GM19035 (cell line): ENCODE results near the gene CTDSPL.

Experiments
- ATAC-seq: cut with Tn5 transposase; IDR thresholded peaks from one replicate; pipeline ENCODE4 v1.9.1; 2021; ENCODE audit not compliant: unreplicated experiment

CTDSPL gene

DNA sequence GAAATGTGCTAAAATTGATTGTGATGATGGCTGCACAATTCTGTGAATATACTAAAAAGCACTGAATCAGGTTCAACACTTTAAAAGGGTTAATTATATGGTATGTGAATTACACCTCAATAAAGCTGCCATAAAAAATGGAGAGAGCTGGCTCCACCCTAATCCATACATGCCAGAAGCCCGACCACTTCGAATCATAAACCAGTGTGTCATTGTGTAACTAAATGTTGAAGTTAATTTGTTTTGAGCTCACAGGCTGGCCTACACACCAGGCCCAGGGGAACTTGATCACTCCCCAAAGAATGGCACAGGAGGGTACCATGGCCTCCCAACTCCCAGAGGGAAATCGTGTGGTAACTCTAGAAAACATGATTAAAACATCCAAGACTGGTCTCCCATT is 153.8 kb downstream of the CTDSPL start:
- ATAC-seq, result no peak

DNA sequence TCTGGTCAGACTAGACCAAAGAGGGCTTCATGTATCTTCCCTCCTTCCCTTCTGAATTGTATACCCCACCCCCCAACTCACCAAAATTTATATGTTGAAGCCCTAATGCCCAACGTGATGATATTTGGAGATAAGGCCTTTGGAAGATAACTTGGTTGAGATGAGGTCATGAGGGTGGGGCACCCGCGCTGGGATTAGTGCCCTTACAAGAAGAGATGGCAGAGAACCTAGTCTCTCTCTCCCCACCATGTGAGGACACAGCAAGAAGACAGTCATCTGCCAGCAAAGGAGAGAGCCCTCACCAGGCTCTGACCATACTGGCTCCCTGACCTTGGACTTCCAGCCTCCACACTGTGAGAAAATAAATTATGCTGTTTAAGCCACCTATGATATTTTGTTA is 154.3 kb downstream of the CTDSPL start:
- ATAC-seq, result no peak

DNA sequence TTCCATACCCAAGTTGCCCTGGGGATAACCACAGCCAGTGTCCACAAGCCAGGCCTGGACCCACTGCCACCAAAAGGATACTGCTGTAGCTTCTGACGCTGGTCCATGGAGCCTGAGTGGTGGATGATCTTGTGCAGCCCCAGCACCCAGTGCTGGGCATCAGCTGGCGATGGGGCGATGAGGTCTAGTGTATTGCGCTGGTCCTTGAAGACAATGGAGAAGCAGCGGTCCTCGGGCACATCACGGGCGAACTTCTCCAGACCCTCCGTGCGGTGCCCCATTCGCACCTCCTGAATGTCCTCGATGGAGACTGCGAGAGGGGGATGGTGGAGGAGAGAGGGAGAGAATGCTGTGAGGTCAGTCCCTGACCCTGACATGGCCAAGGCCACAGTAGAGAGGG is 154.7 kb downstream of the CTDSPL start:
- ATAC-seq, result no peak

DNA sequence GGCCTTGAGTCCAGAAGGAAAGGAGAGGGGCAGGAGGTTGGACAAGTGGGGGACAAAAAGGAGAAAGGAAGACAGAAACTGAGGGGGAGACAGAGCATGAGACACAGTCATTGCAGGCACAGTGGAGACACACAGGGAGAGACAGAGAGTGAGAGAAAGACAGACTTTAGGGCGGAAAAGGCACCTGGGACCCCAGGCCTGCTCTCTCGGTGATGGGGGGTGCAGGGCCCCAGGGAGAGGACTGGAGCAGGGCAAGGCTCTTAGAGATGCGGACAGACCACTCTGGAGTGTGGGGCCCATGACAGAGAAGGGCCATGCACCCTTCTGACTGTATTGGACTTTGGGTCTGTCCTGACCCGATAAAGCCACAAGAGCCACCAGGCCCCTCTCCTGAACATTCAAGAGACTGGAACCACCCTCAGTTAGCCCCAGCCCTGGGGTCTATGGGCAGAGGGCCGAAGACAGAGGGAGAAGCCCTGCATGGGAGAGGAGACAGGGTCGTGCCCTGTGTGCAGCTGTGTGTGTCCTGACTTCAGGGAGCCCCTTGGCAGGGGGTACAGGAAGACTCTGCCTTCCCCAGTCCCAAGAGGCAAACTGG is 155.3 kb downstream of the CTDSPL start:
- no peak for ATAC-seq

DNA sequence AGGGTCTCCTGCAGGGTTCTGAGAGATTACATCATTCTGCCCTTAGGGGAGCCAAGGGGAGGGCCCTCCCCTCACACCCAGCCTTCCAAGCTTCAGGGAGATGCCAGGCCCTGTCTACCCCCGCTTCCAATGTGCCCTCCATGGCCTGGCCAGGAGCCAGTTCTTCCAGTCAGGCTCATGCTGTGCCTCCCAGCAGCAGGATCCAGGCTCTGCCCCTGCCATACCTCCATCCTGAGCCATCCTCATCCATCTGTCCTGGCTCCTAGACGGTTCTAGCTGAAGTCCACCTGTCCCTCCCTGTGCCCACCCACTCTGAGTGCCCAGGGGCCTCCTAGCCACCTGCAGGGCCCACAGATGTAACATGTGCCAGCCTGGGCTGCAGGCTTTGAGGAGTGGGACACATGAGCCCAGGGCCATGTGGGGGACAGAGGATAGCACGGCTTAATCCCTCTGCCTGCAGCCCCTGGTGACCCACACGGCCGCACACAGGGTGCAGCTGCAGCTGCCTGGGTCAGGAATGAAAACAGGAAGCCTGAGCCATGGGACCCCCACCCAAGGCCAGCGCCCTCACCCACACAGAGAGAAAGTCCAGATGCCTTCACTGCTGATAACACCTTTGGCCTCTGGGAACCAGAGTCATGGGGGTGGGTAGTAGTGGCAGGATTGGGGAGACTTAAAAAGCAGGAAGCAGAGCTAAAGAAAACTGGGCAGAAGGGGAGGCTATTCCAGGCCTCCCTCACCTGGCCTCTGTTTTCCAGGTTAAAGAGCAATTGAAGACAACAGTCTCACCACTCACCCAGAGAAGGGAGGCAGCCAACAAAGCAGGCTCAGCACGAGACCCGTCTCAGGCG is 156.0 kb downstream of the CTDSPL start:
- ATAC-seq, result no peak

DNA sequence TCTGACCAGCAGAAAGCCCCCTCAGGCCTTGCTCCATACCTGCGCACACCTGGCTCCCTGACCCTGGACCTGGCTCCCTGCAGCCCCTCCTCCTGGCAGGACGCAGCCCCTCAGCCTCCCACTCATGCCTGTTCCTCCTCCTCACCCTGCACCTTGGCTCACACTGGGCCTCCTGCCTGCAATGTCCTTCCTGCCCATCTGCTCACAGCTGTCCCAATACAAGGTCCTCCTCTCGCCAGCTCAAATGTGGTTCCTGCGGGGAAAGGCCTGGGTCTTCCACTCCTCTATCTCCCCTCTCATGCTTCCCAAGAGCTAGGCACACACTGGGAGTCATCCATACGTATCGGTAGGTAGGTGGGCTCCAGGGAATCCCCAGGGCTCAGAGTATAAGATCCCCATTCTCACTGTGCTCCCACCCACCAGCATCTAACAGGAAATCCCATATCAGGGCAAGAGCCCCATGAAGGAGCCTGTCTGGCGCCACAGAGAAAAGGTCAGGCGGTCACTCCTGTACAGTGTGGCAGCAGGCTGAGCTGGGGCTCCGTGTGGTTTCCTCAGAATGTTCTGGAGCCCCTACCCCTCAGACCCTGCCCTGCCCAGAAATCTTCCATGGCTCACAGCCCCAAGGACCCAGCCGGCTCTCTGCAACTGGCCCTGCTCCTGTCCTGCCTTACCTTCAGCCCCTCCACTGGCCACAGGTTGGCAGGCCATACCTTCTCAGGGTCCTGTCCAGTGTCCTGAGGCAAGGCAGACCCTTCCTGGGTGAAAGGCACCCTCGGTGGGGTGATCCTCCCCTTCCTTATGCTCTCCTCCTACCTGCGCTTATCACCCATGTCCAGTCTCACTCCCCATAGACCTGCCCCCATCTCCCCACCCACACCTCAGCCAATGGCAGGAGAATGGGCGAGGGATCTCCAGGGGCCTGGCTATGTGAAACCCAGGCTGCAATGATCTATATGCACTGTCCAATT is 156.9 kb downstream of the CTDSPL start:
- ATAC-seq, result no peak

DNA sequence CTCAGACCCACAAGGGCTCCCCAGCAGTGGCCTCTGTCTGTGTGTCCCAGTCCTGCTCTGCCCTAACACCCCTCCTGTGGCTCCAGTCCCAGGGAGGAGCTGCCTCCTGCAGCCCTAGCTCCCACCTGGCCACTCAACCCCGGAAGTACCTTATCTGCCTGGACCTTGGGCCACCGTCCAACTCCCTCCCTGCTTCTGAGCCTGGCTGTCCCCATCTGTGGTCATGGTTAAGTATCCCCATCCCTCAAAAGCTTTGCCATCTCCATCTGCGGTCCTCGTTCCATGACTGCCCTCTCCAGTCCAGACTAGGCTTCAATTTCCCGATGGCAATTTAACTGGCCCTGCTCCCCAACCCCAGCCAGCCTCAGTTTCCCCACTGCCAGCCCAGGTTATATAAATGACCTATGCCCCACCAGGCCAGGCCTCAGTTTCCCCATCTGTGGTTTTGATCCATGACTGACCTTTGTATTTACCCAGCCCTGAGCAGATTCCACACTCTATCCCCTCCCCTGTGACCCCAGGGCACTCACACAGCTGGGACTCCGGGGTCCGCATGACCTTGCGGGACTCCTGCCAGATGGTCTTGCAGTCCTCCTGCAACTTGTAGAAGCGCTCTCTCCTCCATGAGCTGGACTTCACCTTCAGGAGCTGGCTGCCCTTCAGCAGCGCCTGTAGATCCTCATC is 158.1 kb downstream of the CTDSPL start:
- ATAC-seq, result no peak

DNA sequence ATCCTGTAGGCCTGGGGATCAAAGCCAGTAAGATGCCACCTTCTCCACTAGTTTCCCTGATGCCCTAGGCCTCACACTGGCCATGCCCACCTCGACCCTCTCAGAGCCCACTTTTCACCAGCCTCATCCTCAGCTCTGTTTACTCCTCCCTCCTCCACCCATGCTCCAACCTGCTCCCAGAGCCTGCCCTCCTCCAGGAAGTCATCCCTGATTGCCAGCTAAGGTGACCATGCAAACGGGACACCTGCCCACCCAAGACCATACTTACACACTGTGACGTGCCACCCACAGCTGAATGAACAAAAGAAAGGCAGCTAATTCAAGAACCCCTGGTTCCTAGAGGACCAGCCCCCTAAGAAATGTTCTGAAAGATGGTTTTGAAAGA is 158.7 kb downstream of the CTDSPL start:
- no peak for ATAC-seq

DNA sequence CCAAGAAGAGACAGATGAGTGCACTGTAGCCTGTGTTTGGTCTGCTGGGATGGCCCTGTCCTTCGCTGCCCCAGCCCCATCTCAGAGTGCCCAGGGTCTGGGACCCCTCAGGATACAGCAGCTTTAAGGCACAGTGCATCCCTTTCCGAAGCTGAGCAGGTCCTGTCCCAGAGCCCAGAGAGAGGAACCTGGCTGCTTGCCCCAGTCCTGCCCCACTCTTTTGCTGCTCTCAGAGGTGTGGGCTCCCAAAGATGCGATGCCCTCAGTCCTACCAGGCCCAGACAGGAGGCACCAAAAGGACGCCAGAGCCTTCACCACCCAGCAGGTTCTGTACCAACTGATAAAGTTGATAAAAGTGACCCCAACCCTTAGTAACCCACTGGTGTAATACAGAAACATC is 159.5 kb downstream of the CTDSPL start:
- no peak for ATAC-seq

DNA sequence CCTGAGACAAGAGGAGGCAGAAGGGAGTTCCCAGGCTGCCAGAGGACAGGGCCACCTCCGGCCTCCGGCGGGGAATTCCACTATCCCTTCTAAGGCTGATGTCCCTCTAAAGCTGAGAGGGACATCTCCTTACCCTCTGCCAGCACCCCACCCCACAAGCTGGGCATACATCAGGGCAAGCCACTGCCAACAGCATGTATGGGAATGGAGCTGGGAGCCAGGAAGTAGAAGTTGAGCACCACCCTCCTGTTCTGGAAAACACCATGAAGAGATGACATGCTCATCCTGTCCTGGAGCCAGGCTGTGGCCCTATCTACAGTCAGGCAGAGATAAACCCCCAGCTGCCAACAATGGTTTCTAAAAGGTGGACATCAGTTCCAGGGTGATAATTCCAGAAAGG is 160.6 kb downstream of the CTDSPL start:
- no peak for ATAC-seq

DNA sequence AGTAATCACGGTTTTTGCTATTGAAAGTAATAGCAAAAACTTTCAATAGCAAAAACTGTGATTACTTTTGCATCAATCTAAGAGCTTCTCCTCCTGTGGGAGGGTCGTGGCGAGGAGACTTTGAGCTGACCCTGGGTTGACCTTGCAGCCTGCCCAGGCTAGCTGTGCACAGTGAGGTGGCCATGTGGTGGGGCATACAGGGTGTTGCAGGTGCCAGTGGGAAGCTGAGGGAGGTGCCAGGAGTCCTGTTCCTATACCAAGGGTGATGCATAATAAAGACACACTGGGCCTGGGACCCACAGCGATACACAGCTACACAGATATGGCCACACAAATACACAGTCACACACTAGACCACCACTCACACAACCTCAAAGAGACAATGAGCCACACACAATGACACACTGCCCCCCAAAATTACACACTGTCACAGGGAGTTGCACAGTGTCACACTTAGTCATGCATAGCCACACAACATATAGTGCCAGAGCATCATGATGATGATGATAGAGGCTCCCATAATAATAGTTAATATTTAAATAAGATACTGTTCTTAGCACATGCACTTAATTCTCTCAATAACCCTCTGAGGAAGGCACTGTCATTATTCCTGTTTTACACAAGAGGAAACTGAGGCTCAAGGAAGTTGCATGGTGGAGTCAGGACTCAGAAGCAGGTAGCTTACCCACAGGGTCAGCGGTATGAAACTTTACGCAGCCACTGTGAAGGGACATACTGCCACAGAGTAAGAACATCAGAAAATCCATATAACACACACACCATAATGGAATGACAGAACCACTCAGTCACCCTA is 161.4 kb downstream of the CTDSPL start:
- no peak for ATAC-seq

DNA sequence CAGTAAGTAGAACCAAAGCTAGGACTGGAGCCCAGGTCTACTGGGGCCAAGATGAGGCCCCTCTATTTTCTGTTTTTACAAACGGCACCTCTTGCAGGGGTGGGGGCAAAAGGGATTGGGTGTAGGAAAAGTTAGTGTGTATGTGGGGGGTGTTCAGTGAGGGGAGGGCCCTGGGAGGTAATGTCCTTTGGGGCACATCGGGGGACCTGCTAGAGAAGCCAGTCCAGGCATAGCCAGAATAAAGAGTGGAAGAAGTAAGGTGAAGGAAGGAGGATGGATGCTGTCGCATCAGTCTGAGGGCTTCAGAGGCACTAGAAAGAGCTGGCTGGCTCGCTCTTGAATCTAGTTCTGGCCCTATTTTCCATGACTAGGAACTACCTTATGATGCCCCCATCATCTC is 165.2 kb downstream of the CTDSPL start:
- ATAC-seq, result no peak

DNA sequence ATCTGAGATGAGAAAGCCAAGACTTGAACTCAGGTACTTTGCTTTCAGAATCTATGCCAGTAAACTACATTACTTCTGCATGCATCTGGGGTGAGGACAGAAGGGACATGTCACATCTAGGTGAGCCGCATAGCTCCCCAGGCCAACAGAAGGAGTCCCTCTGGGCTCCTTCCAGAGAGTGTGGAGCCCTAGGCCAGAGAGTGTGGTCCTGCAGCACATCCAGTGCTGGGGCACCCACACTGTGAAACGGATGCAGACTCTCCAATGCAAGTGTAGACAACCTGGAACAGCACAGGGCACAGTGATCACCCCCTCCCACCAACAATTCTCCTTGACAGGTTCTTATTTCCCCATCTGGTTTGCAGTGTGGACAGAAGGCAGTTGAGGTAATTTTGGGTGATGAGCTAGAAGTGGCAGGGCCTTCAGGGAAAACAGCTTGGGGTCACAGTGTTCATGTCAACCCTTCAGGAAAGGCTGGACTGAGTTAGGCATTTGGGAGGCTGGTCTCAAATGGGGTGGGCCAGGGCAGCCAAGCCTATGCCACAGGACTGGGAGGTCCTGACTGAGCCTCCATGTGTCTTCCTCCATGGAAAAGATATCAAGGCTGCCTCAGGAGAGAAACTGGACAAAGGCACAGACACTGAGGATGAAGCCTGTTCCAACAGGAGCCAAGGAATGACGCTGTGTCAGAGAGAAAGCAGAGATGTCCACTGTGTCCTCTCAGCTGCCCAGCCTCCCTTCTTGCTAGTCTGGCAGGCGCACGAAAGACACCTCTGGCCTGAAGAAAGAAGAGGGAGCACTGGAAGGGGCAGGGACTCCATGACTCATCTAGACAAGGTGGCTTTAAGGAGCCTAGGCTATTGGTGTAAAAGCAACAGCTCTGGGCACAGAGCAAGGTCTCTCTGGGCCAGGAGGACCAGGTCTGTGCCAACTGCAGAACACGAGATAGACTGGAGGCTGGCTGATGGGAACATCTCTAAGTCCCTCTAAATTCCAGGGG is 166.1 kb downstream of the CTDSPL start:
- ATAC-seq, result no peak

DNA sequence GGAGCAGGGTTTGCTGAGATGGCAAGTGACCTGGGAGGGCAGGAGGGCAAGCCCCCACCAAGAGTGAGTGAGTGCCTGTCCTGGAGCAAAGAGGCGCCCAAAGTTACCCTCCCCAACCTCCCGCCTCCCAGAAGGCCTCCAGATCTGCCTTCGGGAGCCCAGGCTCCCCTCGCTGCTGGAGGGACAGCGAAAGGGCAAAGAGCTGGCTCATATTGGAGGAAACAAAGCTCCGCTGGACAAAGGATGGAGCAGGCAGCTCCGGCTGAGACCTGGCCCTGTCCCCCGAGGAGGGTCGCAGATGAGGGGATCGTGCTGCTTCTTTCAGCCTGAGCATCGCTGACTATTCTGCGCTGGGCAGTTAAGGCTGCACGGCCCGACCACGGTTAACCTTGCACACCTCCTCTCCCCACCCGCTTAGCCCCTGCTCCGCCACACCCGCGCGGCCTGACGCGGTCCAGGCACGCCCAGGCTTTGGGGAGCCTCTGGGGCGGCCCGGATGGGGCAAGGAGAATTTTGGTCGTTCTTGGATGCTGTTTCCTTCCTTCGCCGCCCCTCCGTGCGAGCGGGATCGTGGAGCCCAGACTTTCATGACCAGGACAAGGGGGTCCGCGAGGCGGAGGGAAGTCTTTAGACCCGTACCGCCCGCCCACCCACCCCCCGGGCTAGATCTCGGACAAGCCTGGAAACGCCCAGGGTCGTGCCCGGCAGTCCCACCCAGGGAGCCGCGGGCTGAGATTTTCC is 167.1 kb downstream of the CTDSPL start:
- no peak for ATAC-seq

DNA sequence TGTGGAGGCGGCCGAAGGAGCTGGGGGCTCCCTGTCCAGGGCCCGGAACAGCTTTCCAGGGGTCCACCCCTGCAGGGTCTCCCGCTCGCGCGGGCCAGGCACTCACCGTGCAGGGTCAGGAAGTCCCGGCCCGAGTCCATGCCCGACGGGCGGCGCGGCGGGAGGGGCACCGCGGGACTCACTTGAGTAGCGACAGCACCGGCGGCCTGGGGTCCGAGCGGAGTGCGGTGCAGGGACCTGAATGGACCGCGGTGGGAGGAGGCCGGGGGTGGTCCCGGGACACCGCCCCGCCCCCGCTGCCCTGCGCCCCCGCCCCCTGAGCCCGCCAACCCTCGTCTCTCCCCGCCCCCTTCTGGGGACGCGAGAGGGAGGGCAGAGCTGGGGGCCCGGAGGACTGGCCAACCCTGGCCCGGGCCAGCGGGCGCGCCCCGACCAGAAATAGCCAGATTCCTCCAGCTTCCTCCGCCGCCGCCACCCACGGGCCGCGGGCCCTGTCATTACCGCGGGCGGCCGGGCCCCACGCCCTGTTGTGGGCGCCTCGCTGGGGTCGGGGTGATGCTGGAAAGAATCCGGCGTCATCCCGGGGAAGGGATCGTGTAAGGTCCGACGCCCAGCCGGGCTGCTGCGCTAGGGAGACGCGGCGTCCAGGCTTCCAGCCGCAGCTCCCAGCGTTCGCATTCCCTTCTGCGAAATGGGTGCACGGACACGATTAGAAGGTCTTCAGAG is 167.9 kb downstream of the CTDSPL start, which contains the start of gene PLCD1:
Gene PLCD1, minus strand, starts transcription at position 243 of the 726 bp plus-strand sequence. Its CDS starts 103 bp downstream, at position 140.
- no peak for ATAC-seq

DNA sequence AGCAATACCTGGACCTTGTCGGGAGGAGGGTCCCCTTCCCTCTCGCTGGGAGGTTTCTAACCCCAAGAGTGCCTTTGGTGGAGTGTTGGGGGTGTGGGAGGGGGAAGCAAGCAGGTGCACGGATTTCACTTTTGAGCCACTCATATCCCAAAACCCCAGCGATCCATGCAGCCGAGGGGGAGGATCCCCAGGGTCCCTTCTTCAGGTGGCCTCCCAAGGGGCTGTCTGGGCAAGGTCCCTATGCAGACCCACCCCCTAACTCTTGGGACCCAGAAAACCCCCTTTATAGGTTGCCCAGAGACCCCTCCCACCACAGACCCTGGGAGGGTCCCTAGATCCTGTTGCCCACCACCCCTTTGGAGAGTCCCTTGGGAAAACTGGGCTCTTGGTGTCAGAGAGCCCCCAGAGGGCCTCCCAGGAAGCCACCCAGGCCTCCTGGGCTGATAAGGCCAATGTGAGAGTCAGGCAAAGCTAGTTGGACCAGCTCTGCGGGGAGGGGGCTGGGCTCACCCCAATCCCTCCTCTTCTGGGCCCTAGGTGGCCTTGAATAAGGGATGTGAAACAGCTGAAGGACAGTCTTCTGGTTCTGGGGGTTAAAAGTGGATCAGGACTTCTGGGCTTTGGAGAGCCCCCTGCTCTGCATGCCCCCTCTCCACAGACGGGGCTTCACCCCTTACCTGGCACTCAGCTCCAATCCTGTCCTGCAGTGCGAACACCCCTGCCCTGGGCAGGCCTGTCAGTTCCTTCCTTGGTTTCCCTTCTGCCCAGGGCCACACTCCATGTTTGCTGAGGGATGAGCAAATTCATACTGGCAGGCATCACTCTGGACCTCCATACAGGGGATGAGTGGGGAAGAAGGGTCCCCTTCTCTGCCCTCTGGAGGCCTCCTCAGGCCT is 168.7 kb downstream of the CTDSPL start:
- ATAC-seq, result no peak
